Activated CD4-positive, alpha-beta T cell treated with anti-CD3 and anti-CD28 coated beads, Interleukin-2, amount 50 U/mL, for 48 hours (primary cell): Measurements from ENCODE around the gene EVA1C.
"Not testable (repeated sequence)": the region's sequence is repeated elsewhere in the genome, so short reads cannot be mapped to it uniquely, and the experiment has no call there.

Source experiments
- DNase-seq, 2 experiments: peaks; one replicate each; pipeline ENCODE4 v3.0.0-alpha.2; 2020

Gene EVA1C

GRCh38 chr21:32463889-32464300 lies 51.4 kb downstream of the EVA1C start:
- no peak for DNase-seq

GRCh38 chr21:32467291-32467690 lies 54.8 kb downstream of the EVA1C start:
- DNase-seq, result no peak

- no peak for DNase-seq
Measured at GRCh38 chr21:32468681-32469111, 56.2 kb downstream of the EVA1C start.

DNA sequence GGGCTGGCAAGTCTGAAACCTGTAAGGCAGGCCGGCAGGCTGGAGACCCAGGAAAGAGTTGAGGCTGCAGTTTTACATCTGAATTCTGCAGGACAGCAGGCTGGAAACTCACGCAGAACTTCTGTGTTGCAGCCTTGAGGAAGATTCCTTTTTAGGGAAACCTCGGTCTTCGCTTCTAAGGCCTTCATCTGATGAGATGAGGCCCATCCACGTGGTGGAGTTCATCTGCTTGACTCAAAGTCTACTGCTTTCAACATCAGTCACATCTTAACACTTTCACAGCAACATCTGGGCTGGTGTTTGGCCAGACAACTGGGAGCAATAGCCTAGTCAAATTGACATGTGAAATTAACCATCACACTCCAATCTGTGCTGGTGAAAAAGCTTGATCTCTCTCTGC lies 57.1 kb downstream of the EVA1C start:
- no peak for DNase-seq

DNA sequence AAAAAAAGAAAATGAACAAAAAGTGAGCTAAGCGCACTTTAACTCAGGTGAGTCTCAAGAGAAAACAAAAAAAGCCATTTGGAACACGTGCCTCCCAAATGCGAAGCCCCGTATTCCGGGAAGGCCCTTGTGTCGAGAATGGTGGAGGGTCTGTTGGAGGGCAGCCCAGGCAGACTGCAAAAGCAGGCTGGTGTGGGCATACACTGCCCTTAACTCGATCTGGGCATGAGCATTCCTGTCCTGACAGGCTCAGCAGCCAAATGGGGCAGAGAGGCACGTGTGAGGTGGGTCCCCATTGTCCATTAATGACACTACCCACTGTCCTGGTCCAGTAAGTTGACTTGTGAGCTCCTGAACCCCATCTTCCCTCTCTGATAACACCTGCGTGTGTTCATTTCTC lies 57.7 kb downstream of the EVA1C start:
- DNase-seq, result no peak

DNA sequence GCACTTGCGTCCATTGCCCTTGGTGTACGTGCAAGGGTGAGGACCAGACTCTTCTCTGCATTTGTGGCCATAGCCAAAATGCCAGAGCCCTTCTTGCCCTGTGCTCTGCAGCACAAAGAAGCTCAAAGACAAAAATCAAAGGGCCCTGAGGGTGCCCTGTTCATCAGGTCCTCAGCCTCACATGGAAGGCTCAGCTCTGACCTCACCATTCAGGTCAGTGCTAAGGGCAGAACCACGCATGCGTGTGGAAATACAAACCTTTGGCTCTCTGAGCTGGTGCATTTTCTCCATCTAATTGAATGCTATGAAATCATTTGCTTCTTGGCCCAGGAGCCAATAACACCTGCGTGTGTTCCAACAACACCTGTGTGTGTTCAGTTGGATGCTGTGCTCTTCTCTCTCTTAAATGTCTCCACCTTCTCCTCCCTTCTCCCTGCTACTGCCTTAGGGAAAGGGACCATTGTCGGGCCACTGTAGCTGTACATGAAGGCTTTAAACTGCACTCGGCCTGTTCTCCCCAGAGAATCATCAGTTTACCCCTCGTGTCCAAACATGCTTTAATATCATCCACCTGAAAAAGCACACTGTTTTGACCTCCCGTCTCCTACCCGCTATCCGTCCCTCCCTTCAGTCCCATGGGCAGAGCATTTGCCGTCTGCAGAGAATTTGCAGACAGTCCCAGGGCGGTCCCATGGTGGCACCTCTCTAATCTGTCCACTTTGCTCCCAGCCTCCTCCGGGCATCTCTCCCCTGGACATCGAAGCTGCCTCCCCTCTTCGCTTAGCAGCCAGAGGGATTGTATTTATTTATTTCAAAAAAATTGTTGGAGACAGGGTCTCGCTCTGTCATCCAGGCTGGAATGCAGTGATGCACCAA lies 60.6 kb downstream of the EVA1C start:
- no peak for DNase-seq

- no peak for DNase-seq
Measured at GRCh38 chr21:32474179-32475059, 61.9 kb downstream of the EVA1C start.

- no peak for DNase-seq
Measured at GRCh38 chr21:32475162-32475812, 62.8 kb downstream of the EVA1C start.

DNA sequence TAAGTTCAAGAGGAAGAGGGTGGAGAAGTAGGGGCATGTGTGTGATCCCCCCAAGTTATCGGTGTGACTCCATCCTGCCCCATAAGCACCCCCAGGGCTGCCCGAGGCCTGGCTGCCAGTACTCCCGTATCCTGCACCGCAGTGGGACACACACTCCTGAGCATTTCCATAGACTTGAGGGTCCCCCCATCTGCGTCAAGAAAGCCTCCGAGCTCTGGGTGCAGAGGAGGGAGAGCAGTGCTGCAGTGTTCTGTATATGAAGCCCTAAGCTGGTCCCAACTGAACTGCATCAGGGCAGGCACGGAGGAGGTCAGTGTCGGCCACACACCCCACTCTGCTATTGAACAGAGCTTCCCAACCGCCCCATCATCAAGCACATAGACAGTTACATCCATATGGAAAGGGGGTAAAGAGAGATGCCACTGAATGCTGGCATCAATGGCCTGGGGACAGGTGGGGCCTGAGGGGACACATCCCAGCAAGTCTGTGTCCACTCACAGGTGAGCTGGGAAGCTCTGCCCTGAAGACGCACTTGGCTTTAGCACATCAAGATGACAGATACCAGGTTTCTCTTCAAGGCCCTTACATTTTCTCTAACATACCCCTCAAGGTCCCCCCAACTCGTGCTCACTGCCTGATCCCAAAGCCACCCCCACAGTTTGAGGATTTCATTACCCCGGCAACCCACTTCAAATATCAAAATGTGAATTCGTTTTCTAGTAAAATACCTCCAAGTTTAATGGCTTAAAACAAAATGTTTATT lies 64.3 kb downstream of the EVA1C start:
- DNase-seq, result no peak

- DNase-seq, result no peak
Measured at GRCh38 chr21:32477424-32477745, 64.9 kb downstream of the EVA1C start.

DNA sequence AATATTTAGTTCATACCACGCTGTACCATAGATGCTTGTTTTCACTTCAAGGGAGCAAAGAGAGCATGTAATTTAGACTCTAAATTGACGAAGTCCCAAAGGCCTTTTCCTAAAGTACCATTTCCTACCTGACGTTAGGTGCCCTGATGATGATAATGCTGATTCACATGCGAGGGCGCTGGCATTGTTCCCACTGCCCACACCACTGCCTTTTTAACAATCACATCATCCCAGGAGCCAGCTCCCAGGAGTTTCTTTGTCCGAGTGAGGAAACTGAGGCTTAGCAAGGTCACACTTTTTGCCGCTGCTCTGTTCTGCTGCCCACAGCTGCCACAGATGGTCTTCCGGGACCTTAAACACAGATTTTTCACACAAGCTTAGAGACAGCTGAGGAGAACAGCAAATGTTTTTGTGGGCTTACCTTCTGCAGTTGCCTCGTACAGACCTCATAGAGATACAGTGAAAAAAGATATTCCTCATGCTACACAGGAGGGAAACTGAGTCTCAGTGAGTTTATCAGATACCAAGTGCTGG lies 69.4 kb downstream of the EVA1C start:
- DNase-seq, result no peak

DNA sequence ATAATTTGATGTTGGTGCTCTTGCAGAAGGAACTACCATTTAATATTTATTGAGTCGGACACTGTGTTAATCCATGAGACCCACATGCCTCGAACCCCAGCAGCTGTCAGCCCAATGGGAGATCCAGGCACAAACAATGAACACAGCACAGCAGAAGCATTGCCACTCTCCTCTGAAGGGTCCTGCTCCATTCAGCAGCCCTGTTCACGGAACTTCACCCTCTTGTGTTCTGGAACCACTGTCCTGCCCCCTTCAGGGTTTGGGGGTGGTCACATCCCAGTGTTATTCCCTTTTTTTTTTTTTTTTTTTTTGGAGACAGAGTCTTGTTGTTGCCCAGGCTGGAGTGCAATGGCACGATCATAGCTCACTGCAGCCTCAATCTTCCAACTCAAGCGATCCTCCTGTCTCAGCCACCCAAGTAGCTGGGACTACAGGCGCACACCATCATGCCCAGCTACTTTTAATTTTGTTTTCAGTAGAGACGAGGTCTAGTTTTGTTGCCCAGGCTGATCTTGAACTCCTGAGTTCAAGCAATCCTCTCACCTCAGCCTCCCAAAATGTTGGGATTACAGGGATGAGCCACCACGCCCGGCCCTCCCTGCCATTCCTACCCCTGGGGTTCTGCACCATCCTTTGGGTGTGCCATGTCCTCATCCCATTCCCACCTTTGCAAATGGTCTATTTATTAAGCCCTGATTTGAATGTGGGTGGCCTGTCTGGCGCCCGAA lies 70.2 kb downstream of the EVA1C start:
- DNase-seq, result no peak

GRCh38 chr21:32483293-32483595 lies 70.7 kb downstream of the EVA1C start:
- no peak for DNase-seq

DNA sequence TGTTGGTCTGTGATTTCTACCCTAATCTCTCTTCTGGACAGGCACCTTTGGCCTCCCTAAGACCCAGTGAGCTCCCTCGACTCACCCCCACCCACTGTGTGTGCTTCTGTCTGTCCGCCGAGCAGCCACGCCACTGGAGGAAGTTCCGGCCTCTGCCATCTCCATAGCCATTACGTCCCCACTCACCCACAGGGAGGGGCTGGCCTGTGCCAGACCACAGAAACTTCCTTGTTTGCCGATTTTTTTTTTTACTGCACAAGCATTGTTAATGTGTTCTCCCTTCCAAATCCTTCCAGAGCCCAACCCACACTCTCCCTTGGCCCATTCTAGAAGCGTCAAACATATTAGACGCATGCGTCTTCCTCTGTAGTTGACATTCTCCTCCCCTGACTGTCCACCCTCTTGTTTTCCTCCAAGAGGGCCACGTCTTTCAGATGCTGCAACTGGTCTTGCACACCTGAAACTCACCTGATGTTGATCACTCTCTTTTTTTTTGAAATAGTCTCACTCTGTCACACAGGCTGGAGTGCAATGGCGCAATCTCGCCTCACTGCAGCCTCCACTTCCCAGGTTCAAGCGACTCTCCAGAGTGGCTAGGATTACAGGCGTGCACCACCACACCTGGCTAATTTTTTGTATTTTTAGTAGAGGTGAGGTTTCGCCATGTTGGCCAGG lies 72.3 kb downstream of the EVA1C start:
- DNase-seq, result no peak

DNA sequence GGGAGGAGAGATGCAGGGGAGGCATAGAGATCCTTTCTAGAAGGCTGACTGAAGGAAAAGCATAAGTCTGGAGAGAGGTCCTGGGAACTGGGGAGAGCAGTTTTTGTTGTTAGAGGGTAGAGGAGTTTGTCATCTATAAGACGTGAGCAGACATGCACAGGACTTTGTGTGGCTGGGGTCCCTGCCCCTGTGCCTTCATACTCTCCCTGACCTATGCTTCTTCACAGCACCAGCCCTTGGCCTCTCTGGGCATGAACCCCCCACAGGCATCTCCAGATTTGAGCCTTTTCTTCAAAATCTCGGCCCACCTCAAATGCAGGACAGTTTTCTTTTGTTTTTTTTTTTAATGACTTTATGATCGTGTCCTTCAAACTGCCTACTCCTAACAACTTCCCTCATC lies 79.9 kb downstream of the EVA1C start:
- no peak for DNase-seq

- DNase-seq, result no peak
Measured at GRCh38 chr21:32494934-32495709, 82.6 kb downstream of the EVA1C start.

DNA sequence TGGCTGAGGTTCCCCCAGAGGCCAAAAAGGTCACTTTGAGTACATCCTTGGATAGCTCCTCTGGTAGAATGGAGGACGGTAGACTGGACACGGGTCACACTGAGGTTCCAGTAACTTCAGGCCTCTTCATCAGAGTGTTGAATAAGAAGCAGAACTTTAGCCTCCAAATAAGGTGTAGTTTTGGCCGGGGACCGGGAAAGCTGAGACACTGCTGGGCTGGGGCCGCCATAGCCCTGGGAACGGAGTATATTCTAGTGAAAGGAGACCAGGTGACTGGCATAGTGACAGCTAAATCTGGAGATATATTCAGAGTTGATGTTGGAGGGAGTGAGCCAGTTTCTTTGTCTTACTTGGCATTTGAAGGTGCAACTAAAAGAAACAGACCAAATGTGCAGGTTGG lies 84.1 kb downstream of the EVA1C start:
- DNase-seq, result no peak

DNA sequence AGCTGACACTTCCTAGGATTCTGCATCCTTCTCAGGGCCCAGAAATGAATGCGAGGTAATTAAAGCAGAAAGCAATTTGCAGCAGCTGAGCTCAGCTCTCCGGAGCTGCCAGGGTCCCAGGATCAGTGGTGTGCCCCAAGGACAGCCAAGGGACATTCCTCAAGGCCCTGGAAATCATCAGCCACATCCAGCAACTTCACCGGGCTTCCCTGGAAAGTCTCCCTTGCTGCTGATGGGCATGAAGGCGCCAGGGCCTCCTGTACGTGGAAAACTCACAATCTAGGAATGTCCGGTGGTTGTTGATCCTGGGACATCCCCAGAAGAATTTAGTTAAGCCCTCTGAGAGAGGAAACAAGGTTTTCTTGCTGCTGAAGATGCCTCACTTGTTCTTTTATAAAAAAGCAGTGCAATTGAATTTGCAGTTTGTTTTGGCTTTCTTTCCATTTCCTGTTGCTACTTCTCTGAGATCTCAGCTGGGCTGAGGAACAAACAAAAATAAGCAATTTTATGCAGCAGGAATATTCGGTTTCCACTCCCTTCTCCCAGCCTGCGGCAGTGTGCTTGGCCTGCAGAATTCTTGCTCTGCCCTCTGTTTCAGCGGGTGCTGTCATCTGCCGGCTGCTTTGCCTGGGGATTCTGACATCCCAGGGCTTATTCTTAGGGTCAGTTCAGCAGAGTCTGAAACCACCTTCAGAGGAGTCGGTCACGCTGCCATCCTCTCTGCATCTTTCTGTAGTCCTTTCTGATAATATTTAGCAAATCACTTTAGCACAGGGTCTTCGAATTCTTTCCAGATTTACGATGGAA lies 86.9 kb downstream of the EVA1C start:
- no peak for DNase-seq

- not testable (repeated sequence) for DNase-seq
Measured at GRCh38 chr21:32503641-32504040, 91.1 kb downstream of the EVA1C start.

- DNase-seq, result not testable (repeated sequence)
Measured at GRCh38 chr21:32505767-32506166, 93.3 kb downstream of the EVA1C start.
